IPS DF 19.7 (cell line): Measurements from ENCODE around the gene PTMA.

Experiments used
- DNase-seq: peaks from one replicate; pipeline ENCODE4 v3.0.0-alpha.2; 2013; ENCODE audit warnings: low read depth, low spot score

Gene PTMA

GRCh38 chr2:231676243-231676642, 32.1 kb upstream of the PTMA start:
- DNase-seq = no peak

- no peak for DNase-seq
Measured at GRCh38 chr2:231677632-231678104, 30.7 kb upstream of the PTMA start.

GRCh38 chr2:231679908-231680284, 28.4 kb upstream of the PTMA start:
- DNase-seq = no peak

GRCh38 chr2:231680285-231680991, 27.9 kb upstream of the PTMA start:
- no peak for DNase-seq

GRCh38 chr2:231680992-231681852, 27.1 kb upstream of the PTMA start:
- DNase-seq = no peak

GRCh38 chr2:231682603-231683291, 25.6 kb upstream of the PTMA start:
- DNase-seq = no peak

- DNase-seq = no peak
Measured at GRCh38 chr2:231683292-231684235, 24.8 kb upstream of the PTMA start.

- no peak for DNase-seq
Measured at GRCh38 chr2:231684314-231685223, 23.8 kb upstream of the PTMA start.

GRCh38 chr2:231685349-231686191, 22.8 kb upstream of the PTMA start:
- no peak for DNase-seq

GRCh38 chr2:231686192-231687100, 21.9 kb upstream of the PTMA start:
- DNase-seq = no peak

- DNase-seq = no peak
Measured at GRCh38 chr2:231687133-231687852, 21.0 kb upstream of the PTMA start.

- no peak for DNase-seq
Measured at GRCh38 chr2:231687961-231688360, 20.4 kb upstream of the PTMA start.

- DNase-seq = no peak
Measured at GRCh38 chr2:231688719-231689118, 19.6 kb upstream of the PTMA start.

GRCh38 chr2:231689124-231689893, 19.0 kb upstream of the PTMA start:
- DNase-seq = no peak

- DNase-seq = no peak
Measured at GRCh38 chr2:231691251-231691772, 17.0 kb upstream of the PTMA start.

GRCh38 chr2:231692847-231693246, 15.5 kb upstream of the PTMA start:
- no peak for DNase-seq
